Left cardiac atrium (tissue), 2 donors: ENCODE results near the gene KRTAP21-1. TPM values are rescaled to one million over a fixed set of nuclear protein-coding genes. Genes with fewer than 3 reads are reported as not detected.

Experiments
- total RNA-seq, 2 donors: library from RNA; stranded (reverse); fragmentation: NEBNext Ultra II Directional; extraction: Animal tissue kit (Norgen Biotek cat#: 25700); gene quantifications; one replicate each; pipeline ENCODE4 v1.2.1, GENCODE V29; 2021
- donor health status: DM: no; HTN: yes; CAD: no; lungs with severe emphysema.
- donor health status: DM: yes; HTN: yes; CAD: no.

Gene KRTAP21-1
- total RNA-seq, 2 donors from 2014 or later, result not detected

Other genes starting within 250 kb of the KRTAP21-1 start
- not detected for gene KRTAP19-6, start 213.6 kb downstream of the KRTAP21-1 start, total RNA-seq
- not detected for gene KRTAP19-7, start 194.1 kb downstream of the KRTAP21-1 start, total RNA-seq
- not detected for gene KRTAP22-2, start 165.0 kb downstream of the KRTAP21-1 start, total RNA-seq
- not detected for gene KRTAP6-3, start 163.0 kb downstream of the KRTAP21-1 start, total RNA-seq
- gene KRTAP6-2, start 156.5 kb downstream of the KRTAP21-1 start, total RNA-seq, result not detected
- gene KRTAP22-1, start 154.3 kb downstream of the KRTAP21-1 start, total RNA-seq, result not detected
- gene KRTAP6-1, start 141.5 kb downstream of the KRTAP21-1 start, total RNA-seq, result not detected
- gene KRTAP20-1, start 139.0 kb downstream of the KRTAP21-1 start, total RNA-seq, result not detected
- not detected for gene KRTAP20-4, start 134.8 kb downstream of the KRTAP21-1 start, total RNA-seq
- gene KRTAP20-2, start 120.2 kb downstream of the KRTAP21-1 start, total RNA-seq, result not detected
- gene KRTAP20-3, start 112.6 kb downstream of the KRTAP21-1 start, total RNA-seq, result not detected
- not detected for gene KRTAP21-3, start 36.7 kb downstream of the KRTAP21-1 start, total RNA-seq
- not detected for gene KRTAP21-2, start 8.2 kb downstream of the KRTAP21-1 start, total RNA-seq
- not detected for gene KRTAP8-1, start 57.8 kb upstream of the KRTAP21-1 start, total RNA-seq
- gene KRTAP7-1, start 74.3 kb upstream of the KRTAP21-1 start, total RNA-seq, result not detected
- gene KRTAP11-1, start 126.2 kb upstream of the KRTAP21-1 start, total RNA-seq, result not detected